Astrocyte of the spinal cord (primary cell): ENCODE measurements around the gene LRRC32.
A peak's percentile ranks its signal among the peaks of the same experiment; 100 is the strongest.
"Not testable (repeated sequence)": the region's sequence is repeated elsewhere in the genome, so short reads cannot be mapped to it uniquely, and the experiment has no call there.

ENCODE experiments used
- DNase-seq: peaks from one replicate; pipeline ENCODE4 v3.0.0; 2011; ENCODE audit warnings: low read depth, low spot score
- H3K4me3 ChIP-seq: 2 replicates; pipeline ENCODE4 v1.5.1; 2011; ENCODE audit warnings: low read depth, mild to moderate bottlenecking, low read length, moderate library complexity
- in situ Hi-C: cut with HindIII; loops from 2 replicates; pipeline ENCODE4 v1.10.0; 2017; ENCODE audit warnings: low sequenced_read_pairs
- TF ChIP-seq, protein P1 (sequence below): IDR thresholded peaks from 2 replicates; pipeline ENCODE4 v1.5.1; 2012; ENCODE audit warnings: low read depth, mild to moderate bottlenecking, low read length, inconsistent platforms

Gene LRRC32

GRCh38 chr11:76621868-76622267 is 48.7 kb downstream of the LRRC32 start:
- DNase-seq = no peak
- TF ChIP-seq, protein P1, sequence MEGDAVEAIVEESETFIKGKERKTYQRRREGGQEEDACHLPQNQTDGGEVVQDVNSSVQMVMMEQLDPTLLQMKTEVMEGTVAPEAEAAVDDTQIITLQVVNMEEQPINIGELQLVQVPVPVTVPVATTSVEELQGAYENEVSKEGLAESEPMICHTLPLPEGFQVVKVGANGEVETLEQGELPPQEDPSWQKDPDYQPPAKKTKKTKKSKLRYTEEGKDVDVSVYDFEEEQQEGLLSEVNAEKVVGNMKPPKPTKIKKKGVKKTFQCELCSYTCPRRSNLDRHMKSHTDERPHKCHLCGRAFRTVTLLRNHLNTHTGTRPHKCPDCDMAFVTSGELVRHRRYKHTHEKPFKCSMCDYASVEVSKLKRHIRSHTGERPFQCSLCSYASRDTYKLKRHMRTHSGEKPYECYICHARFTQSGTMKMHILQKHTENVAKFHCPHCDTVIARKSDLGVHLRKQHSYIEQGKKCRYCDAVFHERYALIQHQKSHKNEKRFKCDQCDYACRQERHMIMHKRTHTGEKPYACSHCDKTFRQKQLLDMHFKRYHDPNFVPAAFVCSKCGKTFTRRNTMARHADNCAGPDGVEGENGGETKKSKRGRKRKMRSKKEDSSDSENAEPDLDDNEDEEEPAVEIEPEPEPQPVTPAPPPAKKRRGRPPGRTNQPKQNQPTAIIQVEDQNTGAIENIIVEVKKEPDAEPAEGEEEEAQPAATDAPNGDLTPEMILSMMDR = no peak
- no peak overlapping the region for H3K4me3 ChIP-seq
- in situ Hi-C loops = no loop called here

DNA sequence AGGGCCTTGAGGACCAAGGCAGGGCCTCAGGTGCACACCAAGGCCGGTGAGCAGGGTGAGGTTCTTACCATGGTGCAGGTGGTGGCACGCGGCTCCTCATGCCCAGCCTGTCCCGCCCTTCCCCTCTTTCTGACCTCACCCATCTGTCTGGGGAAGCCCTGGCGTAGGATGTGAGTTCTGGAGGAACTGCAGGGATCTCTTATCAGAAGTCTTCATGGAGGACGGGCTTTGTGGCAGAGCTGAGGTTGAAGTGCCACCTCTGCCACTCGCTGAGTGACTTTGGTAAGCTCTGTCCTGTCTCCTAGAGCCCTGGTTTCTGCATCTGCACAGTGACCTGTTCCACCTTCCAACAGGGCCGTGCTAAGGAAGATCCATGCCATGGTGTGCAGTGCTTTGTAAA is 49.1 kb downstream of the LRRC32 start:
- in situ Hi-C loops = no loop called here
- H3K4me3 ChIP-seq = no peak overlapping the region
- TF ChIP-seq, protein P1 = no peak
- DNase-seq = no peak

- TF ChIP-seq, protein P1 = no peak
- DNase-seq = peak; percentile 84
- no peak overlapping the region for H3K4me3 ChIP-seq
- in situ Hi-C loops = no loop called here
These were observed 50.1 kb downstream of the LRRC32 start for GRCh38 chr11:76620489-76620888.

DNA sequence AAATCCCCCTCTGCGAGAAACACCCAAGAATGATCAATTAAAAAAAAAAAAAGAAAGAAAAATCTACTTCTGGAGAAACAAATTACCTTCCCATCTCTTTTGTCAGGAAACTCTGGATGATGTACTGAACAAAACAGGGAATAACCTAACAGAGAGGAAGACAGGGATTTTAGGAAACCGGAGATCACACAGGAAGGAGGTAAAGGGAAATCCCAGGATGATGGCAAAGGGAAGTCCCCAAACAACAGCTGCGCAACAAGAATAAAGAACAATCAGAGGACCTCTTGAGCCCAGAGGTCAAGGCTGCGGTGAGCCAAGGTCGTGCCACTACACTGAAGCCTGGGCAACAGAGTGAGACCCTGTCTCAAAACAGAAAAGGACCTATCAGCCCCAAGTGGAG is 50.7 kb downstream of the LRRC32 start:
- H3K4me3 ChIP-seq, DNase-seq, in situ Hi-C loops: not testable (repeated sequence)

- H3K4me3 ChIP-seq = no peak overlapping the region
- DNase-seq = peak; percentile 43
- in situ Hi-C loops = no loop called here
- TF ChIP-seq, protein P1 = no peak
These were observed 52.8 kb downstream of the LRRC32 start for GRCh38 chr11:76617553-76618265.

DNA sequence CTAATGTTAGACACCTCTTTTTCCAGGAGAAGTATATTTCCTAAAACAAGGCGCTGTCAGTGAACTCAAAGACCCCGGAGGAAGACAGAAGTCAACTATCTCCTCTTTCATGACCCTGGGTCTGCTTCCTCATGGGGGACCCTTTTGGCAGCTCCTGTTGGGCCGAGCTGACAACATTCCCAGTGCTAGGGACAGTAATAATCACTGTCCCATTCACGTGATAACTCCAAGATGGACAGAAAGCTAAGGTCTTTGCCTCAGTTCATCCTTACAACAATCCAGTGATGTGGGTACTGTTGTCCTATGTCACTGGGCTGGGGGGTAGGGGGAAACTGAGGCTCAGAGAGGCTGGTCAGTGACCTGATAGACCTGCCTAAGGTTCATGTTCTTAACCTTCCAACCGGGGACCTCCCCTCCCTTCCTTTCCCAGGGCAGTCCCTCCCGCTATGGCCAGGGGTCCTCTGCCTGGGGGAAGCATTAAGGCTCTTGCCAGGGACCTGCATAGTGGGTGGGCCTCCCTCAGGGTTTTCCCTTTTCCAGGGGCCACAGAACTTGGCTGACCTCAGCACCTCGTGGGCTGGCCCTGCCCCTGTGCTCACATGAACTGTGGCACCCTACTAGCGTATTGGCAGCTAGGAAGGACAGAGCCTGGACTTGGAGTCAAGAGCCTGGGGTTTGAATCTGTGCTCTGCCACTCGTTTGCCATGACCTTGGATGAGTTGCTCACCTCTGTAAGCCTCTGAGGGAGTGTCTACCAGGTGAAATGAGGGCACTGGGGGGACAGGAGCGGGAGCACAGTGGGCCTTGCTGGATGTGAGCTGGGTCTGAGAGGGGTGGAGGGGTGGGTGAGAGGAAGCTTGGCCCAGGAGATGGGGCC is 53.6 kb downstream of the LRRC32 start:
- in situ Hi-C loops = no loop called here
- TF ChIP-seq, protein P1 = no peak
- no peak overlapping the region for H3K4me3 ChIP-seq
- no peak for DNase-seq

- DNase-seq = peak; percentile 40
- in situ Hi-C loops = no loop called here
- TF ChIP-seq, protein P1 = no peak
- no peak overlapping the region for H3K4me3 ChIP-seq
These were observed 54.6 kb downstream of the LRRC32 start for GRCh38 chr11:76615950-76616349.
